NCI-H1105 (cell line): ENCODE measurements around the gene TYW1B.
"Not testable (repeated sequence)": the region's sequence is repeated elsewhere in the genome, so short reads cannot be mapped to it uniquely, and the experiment has no call there.

Experiments used
- DNase-seq: peaks from one replicate; lab custom pipeline; 2025; lab: John Stamatoyannopoulos, UW

The TYW1B gene

GRCh38 chr7:72625721-72626423 is 202.1 kb downstream of the TYW1B start:
- not testable (repeated sequence) for DNase-seq

- DNase-seq: no peak
These were observed 205.5 kb downstream of the TYW1B start for GRCh38 chr7:72622532-72622931.

- not testable (repeated sequence) for DNase-seq
These were observed 206.2 kb downstream of the TYW1B start for GRCh38 chr7:72621761-72622187.

- not testable (repeated sequence) for DNase-seq
These were observed 207.1 kb downstream of the TYW1B start for GRCh38 chr7:72620923-72621322.

GRCh38 chr7:72618435-72619180 is 209.4 kb downstream of the TYW1B start:
- not testable (repeated sequence) for DNase-seq

- not testable (repeated sequence) for DNase-seq
These were observed 218.2 kb downstream of the TYW1B start for GRCh38 chr7:72609761-72610160.

- DNase-seq: not testable (repeated sequence)
These were observed 220.0 kb downstream of the TYW1B start for GRCh38 chr7:72607988-72608387.

GRCh38 chr7:72605863-72606431 is 222.1 kb downstream of the TYW1B start:
- not testable (repeated sequence) for DNase-seq

GRCh38 chr7:72604771-72605611 is 223.0 kb downstream of the TYW1B start:
- DNase-seq: not testable (repeated sequence)

- not testable (repeated sequence) for DNase-seq
These were observed 224.5 kb downstream of the TYW1B start for GRCh38 chr7:72603476-72603875.

- DNase-seq: no peak
These were observed 224.9 kb downstream of the TYW1B start for GRCh38 chr7:72603073-72603472.

- not testable (repeated sequence) for DNase-seq
These were observed 226.3 kb downstream of the TYW1B start for GRCh38 chr7:72601683-72602082.

GRCh38 chr7:72590023-72590422 is 238.0 kb downstream of the TYW1B start:
- not testable (repeated sequence) for DNase-seq

GRCh38 chr7:72587267-72587666 is 240.7 kb downstream of the TYW1B start:
- not testable (repeated sequence) for DNase-seq

GRCh38 chr7:72584576-72584975 is 243.4 kb downstream of the TYW1B start:
- not testable (repeated sequence) for DNase-seq

GRCh38 chr7:72583620-72584361 is 244.2 kb downstream of the TYW1B start:
- not testable (repeated sequence) for DNase-seq

- not testable (repeated sequence) for DNase-seq
These were observed 247.7 kb downstream of the TYW1B start for GRCh38 chr7:72580142-72580770.

GRCh38 chr7:72577107-72577506 is 250.9 kb downstream of the TYW1B start:
- DNase-seq: no peak

- not testable (repeated sequence) for DNase-seq
These were observed 266.0 kb downstream of the TYW1B start for GRCh38 chr7:72561988-72562387.

- not testable (repeated sequence) for DNase-seq
These were observed 268.5 kb downstream of the TYW1B start for GRCh38 chr7:72559546-72559945.

GRCh38 chr7:72556733-72557132 is 271.3 kb downstream of the TYW1B start:
- DNase-seq: not testable (repeated sequence)
